PC-9 (cell line): Measurements from ENCODE around the gene LRMDA. TPM values are rescaled to one million over a fixed set of nuclear protein-coding genes. Genes with fewer than 3 reads are reported as not detected.
"Not testable (repeated sequence)": the region's sequence is repeated elsewhere in the genome, so short reads cannot be mapped to it uniquely, and the experiment has no call there.

ENCODE experiments used
- BruUV-seq: library from RNA; stranded (reverse); fragments of 400-500 nt; replicated peaks from 2 replicates; lab custom pipeline; 2021; lab: Mats Ljungman, UMichigan
- CTCF ChIA-PET: fragments of 300-600 bp; sonication (Branson Sonifier 250); formaldehyde crosslinking; loops from one replicate; lab custom pipeline; 2022; ENCODE audit warnings: antibody characterized with exemption; lab: Charles Lee
- POLR2A ChIA-PET: fragments of 300-600 bp; sonication (Branson Sonifier 250); formaldehyde crosslinking; loops from one replicate; lab custom pipeline; 2022; ENCODE audit warnings: antibody characterized with exemption; ENCODE audit not compliant: unreplicated experiment; lab: Charles Lee
- DNase-seq, 2 experiments: peaks; one replicate each; pipeline versions ENCODE4 v3.0.0 to v3.0.0-alpha.2; 2015 to 2022; ENCODE audit warnings: mixed read lengths in 1 of 2
- H2AFZ ChIP-seq: fragments of 200-600 bp; sonication (generic); 2 replicates; pipeline ENCODE4 v1.8.1; 2017; ENCODE audit warnings: antibody characterized with exemption
- H3F3A ChIP-seq: fragments of 200-600 bp; sonication (generic); 2 replicates; pipeline ENCODE4 v1.8.1; 2017; ENCODE audit warnings: antibody characterized with exemption, mild to moderate bottlenecking, low read depth; ENCODE audit not compliant: insufficient read depth
- H3K27ac ChIP-seq: fragments of 200-600 bp; sonication (generic); 2 replicates; pipeline ENCODE4 v1.6.1; 2016; ENCODE audit warnings: mixed run types
- H3K27me3 ChIP-seq: fragments of 200-600 bp; sonication (generic); 2 replicates; pipeline ENCODE4 v1.6.1; 2016; ENCODE audit warnings: low read depth, mixed run types; ENCODE audit not compliant: insufficient read depth
- H3K36me3 ChIP-seq: fragments of 200-600 bp; sonication (generic); 2 replicates; pipeline ENCODE4 v1.6.1; 2016; ENCODE audit warnings: low read depth, mixed run types
- H3K4me1 ChIP-seq: fragments of 200-600 bp; sonication (generic); replicated peaks from 2 replicates; pipeline ENCODE4 v1.6.1; 2016; ENCODE audit warnings: mixed run types; ENCODE audit not compliant: insufficient read depth
- H3K4me2 ChIP-seq: fragments of 200-600 bp; sonication (generic); 2 replicates; pipeline ENCODE4 v1.6.1; 2017; ENCODE audit warnings: mixed run types
- H3K4me3 ChIP-seq: fragments of 200-600 bp; sonication (generic); 2 replicates; pipeline ENCODE4 v1.6.1; 2016; ENCODE audit warnings: mixed run types
- H3K79me2 ChIP-seq: fragments of 200-600 bp; sonication (generic); 2 replicates; pipeline ENCODE4 v1.6.1; 2017; ENCODE audit warnings: low read depth, mixed run types
- H3K9me2 ChIP-seq: fragments of 200-600 bp; sonication (generic); 2 replicates; pipeline ENCODE4 v1.8.1; 2017; ENCODE audit warnings: mild to moderate bottlenecking; ENCODE audit not compliant: insufficient read depth
- H3K9me3 ChIP-seq: fragments of 200-600 bp; sonication (generic); 2 replicates; pipeline ENCODE4 v1.8.1; 2016; ENCODE audit warnings: low read depth; ENCODE audit not compliant: insufficient read depth
- H4K20me1 ChIP-seq: fragments of 200-600 bp; sonication (generic); 2 replicates; pipeline ENCODE4 v1.8.1; 2017; ENCODE audit not compliant: insufficient read depth
- CTCF ChIP-seq: fragments of 200-600 bp; sonication (generic); conservative IDR thresholded peaks from 2 replicates; pipeline ENCODE4 v1.6.1; 2017; ENCODE audit warnings: mixed run types, antibody characterized with exemption, mild to moderate bottlenecking, moderate library complexity
- EZH2 ChIP-seq: fragments of 200-600 bp; sonication (generic); IDR thresholded peaks from 2 replicates; pipeline ENCODE4 v1.8.0; 2017; ENCODE audit warnings: antibody characterized with exemption, low read depth
- intact Hi-C: fragments of 100-400 bp; cut with micrococcal nuclease; formaldehyde crosslinking; loops from one replicate; pipeline ENCODE4 v1.10.0; 2022; ENCODE audit not compliant: unreplicated experiment
- total RNA-seq: library from RNA; stranded (reverse); gene quantifications from 2 replicates; pipeline ENCODE4 v1.2.3, GENCODE V29; 2021

LRMDA gene
- total RNA-seq, 1 experiment from 2014 or later = not detected

GRCh38 chr10:75620356-75620755 is 188.9 kb downstream of the LRMDA start:
- no peak overlapping the region for H3K4me3 ChIP-seq
- no peaks in the 10 kb centered on the region for H3K79me2 ChIP-seq
- H3K4me2 ChIP-seq = no peak overlapping the region
- no peak for TF ChIP-seq CTCF
- TF ChIP-seq EZH2 = no peak
- no peaks in the 10 kb centered on the region for H3K9me3 ChIP-seq
- H3K36me3 ChIP-seq = no peaks in the 10 kb centered on the region
- H3K27ac ChIP-seq = no peak overlapping the region
- no peaks in the 10 kb centered on the region for H4K20me1 ChIP-seq
- BruUV-seq = no TSS peak
- no peaks in the 10 kb centered on the region for H3K9me2 ChIP-seq
- H3F3A ChIP-seq = no peaks in the 10 kb centered on the region
- no peaks in the 10 kb centered on the region for H3K27me3 ChIP-seq
- H3K4me1 ChIP-seq = no peaks in the 10 kb centered on the region
- intact Hi-C loops = no loop called here
- H2AFZ ChIP-seq = no peak overlapping the region
- ChIA-PET CTCF (no interaction called here), POLR2A (no interaction called here)
- no peak for DNase-seq

- H3K4me3 ChIP-seq, H2AFZ ChIP-seq, H3F3A ChIP-seq, H4K20me1 ChIP-seq, H3K9me2 ChIP-seq, POLR2A ChIA-PET, H3K4me2 ChIP-seq, intact Hi-C loops, H3K27me3 ChIP-seq, H3K36me3 ChIP-seq, H3K79me2 ChIP-seq, H3K4me1 ChIP-seq, BruUV-seq, DNase-seq, H3K27ac ChIP-seq, H3K9me3 ChIP-seq, CTCF ChIA-PET: not testable (repeated sequence)
Measured at GRCh38 chr10:75621003-75621402, 189.6 kb downstream of the LRMDA start.

- TF ChIP-seq EZH2 = no peak
- TF ChIP-seq CTCF = no peak
- Histone ChIP-seq H3K9me2 (no peaks in the 10 kb centered on the region), H3K36me3 (no peaks in the 10 kb centered on the region), H3K79me2 (no peaks in the 10 kb centered on the region), H3K4me1 (no peaks in the 10 kb centered on the region), H4K20me1 (no peaks in the 10 kb centered on the region), H3K9me3 (no peaks in the 10 kb centered on the region), H3F3A (no peaks in the 10 kb centered on the region), H3K27ac (no peak overlapping the region), H3K4me3 (no peak overlapping the region), H2AFZ (no peak overlapping the region), H3K4me2 (no peak overlapping the region), H3K27me3 (no peaks in the 10 kb centered on the region)
- CTCF ChIA-PET = no interaction called here
- DNase-seq = no peak
- intact Hi-C loops = no loop called here
- POLR2A ChIA-PET = no interaction called here
- BruUV-seq = no TSS peak
Measured at GRCh38 chr10:75622503-75622902, 191.1 kb downstream of the LRMDA start.

- Histone ChIP-seq H4K20me1 (no peaks in the 10 kb centered on the region), H3K79me2 (no peaks in the 10 kb centered on the region), H3K9me3 (no peaks in the 10 kb centered on the region), H3K4me3 (no peak overlapping the region), H2AFZ (no peak overlapping the region), H3K36me3 (no peaks in the 10 kb centered on the region), H3K4me2 (no peak overlapping the region), H3F3A (no peaks in the 10 kb centered on the region), H3K27me3 (no peaks in the 10 kb centered on the region), H3K9me2 (no peaks in the 10 kb centered on the region), H3K27ac (no peak overlapping the region), H3K4me1 (no peaks in the 10 kb centered on the region)
- intact Hi-C loops = no loop called here
- BruUV-seq = no TSS peak
- no peak for DNase-seq
- ChIA-PET CTCF (no interaction called here), POLR2A (no interaction called here)
- TF ChIP-seq EZH2 (no peak), CTCF (no peak)
Measured at GRCh38 chr10:75623310-75624093, 192.1 kb downstream of the LRMDA start.
